Stimulated activated CD4-positive, alpha-beta T cell treated with anti-CD3 and anti-CD28 coated beads, Interleukin-12 subunit alpha, Interleukin-12 subunit beta, amount 100 ng/mL, for 24 hours (primary cell): ENCODE data around the gene SMC3.
"Not testable (repeated sequence)": the region's sequence is repeated elsewhere in the genome, so short reads cannot be mapped to it uniquely, and the experiment has no call there.

Experiments
- DNase-seq, 2 experiments: peaks; one replicate each; pipeline ENCODE4 v3.0.0-alpha.2; 2020; ENCODE audit warnings: low read depth in 2 of 2

Gene SMC3

GRCh38 chr10:110576220-110576619 is 8.7 kb downstream of the SMC3 start:
- DNase-seq, result no peak

- DNase-seq, result no peak
Measured at GRCh38 chr10:110577056-110577455, 9.6 kb downstream of the SMC3 start.

DNA sequence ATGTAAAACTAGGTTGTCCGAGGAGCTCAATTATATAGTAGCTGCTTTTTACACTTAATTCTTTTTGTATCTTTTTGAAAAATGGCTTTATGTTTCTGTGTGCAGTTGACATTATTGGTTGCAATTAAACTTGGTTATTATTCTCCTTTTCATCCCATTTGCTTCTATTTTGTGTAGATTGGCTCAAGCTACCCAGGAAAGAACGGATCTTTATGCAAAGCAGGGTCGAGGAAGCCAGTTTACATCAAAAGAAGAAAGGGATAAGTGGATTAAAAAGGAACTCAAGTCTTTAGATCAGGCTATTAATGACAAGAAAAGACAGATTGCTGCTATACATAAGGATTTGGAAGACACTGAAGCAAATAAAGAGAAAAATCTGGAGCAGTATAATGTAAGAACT is 16.5 kb downstream of the SMC3 start:
- DNase-seq, result no peak

DNA sequence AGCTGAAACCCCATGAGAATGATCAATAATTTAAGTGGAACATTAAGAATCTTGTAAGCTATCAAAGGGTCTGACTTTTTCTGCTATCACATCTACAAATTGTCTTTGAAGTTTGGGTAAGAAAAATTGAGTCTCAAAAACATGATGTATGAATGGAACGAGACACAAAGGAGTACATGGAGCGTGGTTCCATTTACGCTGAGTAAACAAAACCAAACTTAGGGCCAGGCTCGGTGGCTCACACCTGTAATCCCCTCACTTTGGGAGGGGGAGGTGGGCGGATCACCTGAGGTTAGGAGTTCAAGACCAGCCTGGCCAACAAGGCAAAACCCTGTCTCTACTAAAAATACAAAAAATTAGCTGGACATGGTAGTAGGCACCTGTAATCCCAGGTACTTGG is 24.3 kb downstream of the SMC3 start:
- no peak for DNase-seq

GRCh38 chr10:110597476-110597875 is 30.0 kb downstream of the SMC3 start:
- DNase-seq, result no peak

DNA sequence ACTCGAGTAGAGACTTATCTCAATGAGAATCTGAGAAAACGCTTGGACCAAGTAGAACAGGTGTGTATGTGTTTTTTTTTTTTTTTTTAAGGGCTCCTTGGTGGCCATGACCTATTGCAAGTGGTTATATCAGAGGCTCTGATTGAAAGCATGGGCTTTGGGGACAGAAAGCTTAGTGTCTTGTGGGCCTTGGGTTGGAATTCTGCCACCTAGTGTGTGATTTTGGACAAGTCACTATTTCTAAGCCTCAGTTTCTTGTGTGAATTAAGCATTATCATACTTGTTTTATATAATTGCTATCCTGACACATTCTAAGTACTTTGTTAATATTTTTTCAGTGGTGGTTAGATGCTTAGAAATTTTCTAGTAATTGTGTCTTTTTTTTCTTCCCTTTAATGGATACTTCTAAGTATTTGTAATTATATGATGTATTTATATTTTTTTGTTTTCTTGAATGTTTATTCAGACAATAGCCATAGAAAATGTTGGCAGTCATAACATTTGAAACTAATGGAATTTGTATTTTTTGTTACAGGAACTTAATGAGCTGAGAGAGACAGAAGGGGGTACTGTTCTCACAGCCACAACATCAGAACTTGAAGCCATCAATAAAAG is 33.1 kb downstream of the SMC3 start:
- no peak for DNase-seq

- DNase-seq, result no peak
Measured at GRCh38 chr10:110601581-110601980, 34.1 kb downstream of the SMC3 start.

- no peak for DNase-seq
Measured at GRCh38 chr10:110608087-110608486, 40.6 kb downstream of the SMC3 start.

GRCh38 chr10:110609605-110610004 is 42.1 kb downstream of the SMC3 start:
- no peak for DNase-seq

GRCh38 chr10:110610308-110610774 is 42.8 kb downstream of the SMC3 start:
- peak; percentile 12 to 29 for DNase-seq

GRCh38 chr10:110610781-110611180 is 43.3 kb downstream of the SMC3 start:
- DNase-seq, result not testable (repeated sequence)

- no peak for DNase-seq
Measured at GRCh38 chr10:110612087-110612486, 44.6 kb downstream of the SMC3 start.

GRCh38 chr10:110612629-110613028 is 45.1 kb downstream of the SMC3 start:
- DNase-seq, result no peak

GRCh38 chr10:110613341-110613995 is 46.0 kb downstream of the SMC3 start:
- DNase-seq, result no peak

- DNase-seq, result no peak
Measured at GRCh38 chr10:110613996-110614495, 46.6 kb downstream of the SMC3 start.

- no peak for DNase-seq
Measured at GRCh38 chr10:110615057-110615747, 47.7 kb downstream of the SMC3 start.

DNA sequence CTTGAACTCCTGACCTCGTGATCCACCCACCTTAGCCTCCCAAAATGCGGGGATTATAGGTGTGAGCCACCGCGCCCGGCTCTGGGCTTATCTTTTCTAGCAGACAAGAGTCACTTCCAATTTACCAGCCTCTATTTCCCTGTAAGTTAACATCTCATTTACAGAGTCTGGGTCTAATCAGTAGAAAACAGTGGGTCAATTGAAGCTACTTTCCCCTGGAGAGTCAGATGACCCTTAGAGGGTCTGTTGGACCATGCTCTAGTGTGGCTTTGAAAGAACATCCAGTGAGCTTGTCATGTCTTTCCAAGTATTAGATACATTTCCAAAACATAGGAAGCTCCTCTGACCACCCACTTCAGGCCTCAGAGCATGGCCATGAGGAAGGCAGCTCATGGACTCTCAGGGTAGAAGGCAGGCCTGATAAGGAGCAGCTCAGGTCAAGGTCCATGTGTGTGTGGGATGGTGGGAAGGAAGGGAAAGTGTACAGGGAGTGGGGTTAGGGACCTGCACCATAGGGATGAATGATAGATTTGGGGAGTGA is 49.1 kb downstream of the SMC3 start:
- no peak for DNase-seq

- DNase-seq, result no peak
Measured at GRCh38 chr10:110617425-110618229, 50.1 kb downstream of the SMC3 start.

GRCh38 chr10:110618230-110618610 is 50.7 kb downstream of the SMC3 start:
- DNase-seq, result peak; percentile 18 to 43

- DNase-seq, result no peak
Measured at GRCh38 chr10:110619514-110620397, 52.3 kb downstream of the SMC3 start.

DNA sequence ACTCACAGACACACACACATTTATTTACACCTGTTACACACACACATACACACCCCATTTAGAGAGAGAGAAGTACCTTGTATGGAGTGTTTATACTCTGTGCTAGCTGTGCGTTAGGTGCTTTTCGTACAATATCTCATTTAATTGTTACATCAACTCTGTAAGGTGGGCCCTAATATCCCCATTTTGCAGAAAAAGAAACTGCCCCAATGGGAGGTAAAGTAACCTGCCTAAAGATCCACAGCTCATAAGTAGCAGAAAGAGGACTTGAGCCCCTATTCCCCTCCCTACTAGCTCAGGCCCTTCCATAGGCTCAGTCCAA is 52.9 kb downstream of the SMC3 start:
- DNase-seq, result no peak
